CD8-positive, alpha-beta memory T cell (primary cell): ENCODE measurements around the gene HSPA5. TPM values are rescaled to one million over a fixed set of nuclear protein-coding genes. Genes with fewer than 3 reads are reported as not detected.
"Not testable (repeated sequence)": the region's sequence is repeated elsewhere in the genome, so short reads cannot be mapped to it uniquely, and the experiment has no call there.

Experiments used
- CTCF ChIA-PET: fragments of 350-600 bp; sonication (Branson Sonifier 250); formaldehyde crosslinking; loops from one replicate; lab custom pipeline; 2021; ENCODE audit warnings: antibody characterized with exemption; lab: Charles Lee
- POLR2A ChIA-PET: fragments of 350-600 bp; sonication (Branson Sonifier 250); formaldehyde crosslinking; loops from one replicate; lab custom pipeline; 2021; ENCODE audit warnings: antibody characterized with exemption; lab: Charles Lee
- DNase-seq, 5 donors: peaks; one replicate each; pipeline versions ENCODE4 v3.0.0 to v3.0.0-alpha.2; 2020 to 2022; ENCODE audit warnings: mixed read lengths in 1 of 5
- H3K27ac ChIP-seq: one replicate; pipeline ENCODE4 v1.7.0; 2013; ENCODE audit warnings: low read depth, mild to moderate bottlenecking, low read length, moderate library complexity
- H3K27me3 ChIP-seq: 2 replicates; pipeline ENCODE4 v1.7.0; 2013; ENCODE audit warnings: low read length, mild to moderate bottlenecking; ENCODE audit not compliant: insufficient read depth, poor library complexity, severe bottlenecking
- H3K36me3 ChIP-seq: 2 replicates; pipeline ENCODE4 v1.7.0; 2013; ENCODE audit warnings: mild to moderate bottlenecking, low read length, moderate library complexity; ENCODE audit not compliant: insufficient read depth
- H3K4me1 ChIP-seq: 2 replicates; pipeline ENCODE4 v1.7.0; 2013; ENCODE audit warnings: mild to moderate bottlenecking, low read length, moderate library complexity; ENCODE audit not compliant: insufficient read depth
- H3K4me3 ChIP-seq: 2 replicates; pipeline ENCODE4 v1.7.0; 2013; ENCODE audit warnings: mild to moderate bottlenecking, low read length
- H3K9me3 ChIP-seq: 2 replicates; pipeline ENCODE4 v1.7.0; 2013; ENCODE audit warnings: mild to moderate bottlenecking, low read length
- H3K27ac Mint-ChIP-seq, 8 donors: one replicate each; pipeline ENCODE4 v1.8.0; 2020 to 2021; ENCODE audit warnings: mixed read lengths in 8 of 8, mild to moderate bottlenecking in 6 of 8, inconsistent platforms in 3 of 8, moderate library complexity in 3 of 8
- H3K27me3 Mint-ChIP-seq, 2 donors: one replicate each; pipeline ENCODE4 v1.8.0; 2020 to 2021; ENCODE audit warnings: mixed read lengths in 2 of 2, mild to moderate bottlenecking in 1 of 2, moderate library complexity in 1 of 2
- H3K36me3 Mint-ChIP-seq, 3 donors: one replicate each; pipeline ENCODE4 v1.8.0; 2020 to 2021; ENCODE audit warnings: mixed read lengths in 3 of 3, inconsistent platforms in 1 of 3, mild to moderate bottlenecking in 1 of 3
- H3K4me1 Mint-ChIP-seq, 3 donors: one replicate each; pipeline ENCODE4 v1.8.0; 2020 to 2021; ENCODE audit warnings: mixed read lengths in 3 of 3, inconsistent platforms in 1 of 3, mild to moderate bottlenecking in 1 of 3
- H3K4me3 Mint-ChIP-seq, 7 donors: one replicate each; pipeline ENCODE4 v1.8.0; 2020 to 2021; ENCODE audit warnings: mixed read lengths in 7 of 7, mild to moderate bottlenecking in 6 of 7, moderate library complexity in 4 of 7, inconsistent platforms in 2 of 7
- H3K9me3 Mint-ChIP-seq, 5 donors: one replicate each; pipeline ENCODE4 v1.8.0; 2020 to 2022; ENCODE audit warnings: mixed read lengths in 5 of 5, mild to moderate bottlenecking in 3 of 5, moderate library complexity in 2 of 5, inconsistent platforms in 1 of 5
- polyA plus RNA-seq: library from polyadenylated mRNA; unstranded; fragments of 300-500 nt; fragmentation: Illumina TruSeq; gene quantifications from one replicate; pipeline ENCODE4 v1.2.3, GENCODE V29; 2021
- total RNA-seq, 2 experiments: library from RNA; stranded (reverse); gene quantifications; one replicate each; pipeline ENCODE4 v1.2.3, GENCODE V29; 2021

Gene HSPA5
- total and polyA plus RNA-seq, 3 experiments from 2014 or later: 229 to 251 (median 237) TPM

- peaks cover 49% of the 10 kb centered on the region for H3K36me3 ChIP-seq
- peak overlapping the region in 3 of 8 donors; percentile 14 to 72 (median 36) for H3K27ac Mint-ChIP-seq
- peaks cover 18 to 83% (median 35%) of the 10 kb centered on the region in 3 donors for H3K36me3 Mint-ChIP-seq
- H3K4me3 ChIP-seq, H3K27ac ChIP-seq, H3K27me3 ChIP-seq, H3K9me3 Mint-ChIP-seq, H3K4me3 Mint-ChIP-seq, H3K27me3 Mint-ChIP-seq, DNase-seq, H3K9me3 ChIP-seq, CTCF ChIA-PET: not testable (repeated sequence)
- POLR2A ChIA-PET: interaction anchor here (0.6 kb wide), 1 partner anchor 15 kb away, joined by 4 read pairs; no protein-coding TSS in a partner anchor
- peaks cover 39% of the 10 kb centered on the region for H3K4me1 ChIP-seq
- peaks cover 39 to 46% (median 40%) of the 10 kb centered on the region in 3 donors for H3K4me1 Mint-ChIP-seq
Observed at GRCh38 chr9:125234099-125234498, 7.0 kb downstream of the HSPA5 start.

- Mint-ChIP-seq H3K4me1 (peaks cover 35 to 41% (median 36%) of the 10 kb centered on the region in 3 donors), H3K27ac (peak overlapping the region in 5 of 8 donors; percentile 10 to 72 (median 36)), H3K36me3 (peaks cover 14 to 78% (median 31%) of the 10 kb centered on the region in 3 donors), H3K9me3 (no peaks in the 10 kb centered on the region), H3K27me3 (no peaks in the 10 kb centered on the region), H3K4me3 (no peak overlapping the region)
- POLR2A ChIA-PET: interaction anchor here (0.6 kb wide), 1 partner anchor 15 kb away, joined by 4 read pairs; no protein-coding TSS in a partner anchor
- no peaks in the 10 kb centered on the region for H3K27me3 ChIP-seq
- peaks cover 35% of the 10 kb centered on the region for H3K4me1 ChIP-seq
- DNase-seq: no peak
- H3K27ac ChIP-seq: no peak overlapping the region
- CTCF ChIA-PET: no interaction called here
- H3K4me3 ChIP-seq: no peak overlapping the region
- peaks cover 45% of the 10 kb centered on the region for H3K36me3 ChIP-seq
- H3K9me3 ChIP-seq: no peaks in the 10 kb centered on the region
Observed at GRCh38 chr9:125233678-125234077, 7.5 kb downstream of the HSPA5 start.

GRCh38 chr9:125227761-125228160, 13.4 kb downstream of the HSPA5 start:
- no peak overlapping the region for H3K4me3 Mint-ChIP-seq
- no peaks in the 10 kb centered on the region for H3K27me3 Mint-ChIP-seq
- no peaks in the 10 kb centered on the region for H3K4me1 Mint-ChIP-seq
- no peaks in the 10 kb centered on the region for H3K4me1 ChIP-seq
- H3K27me3 ChIP-seq: no peaks in the 10 kb centered on the region
- H3K27ac Mint-ChIP-seq: no peak overlapping the region
- no peak overlapping the region for H3K27ac ChIP-seq
- H3K9me3 ChIP-seq: no peaks in the 10 kb centered on the region
- H3K9me3 Mint-ChIP-seq: no peaks in the 10 kb centered on the region
- no peak for DNase-seq
- H3K36me3 ChIP-seq: no peaks in the 10 kb centered on the region
- H3K36me3 Mint-ChIP-seq: peaks cover 0 to 43% (median 8%) of the 10 kb centered on the region in 3 donors
- ChIA-PET CTCF (interaction anchor here (1.8 kb wide), 1 partner anchor 14 kb away, joined by 5 read pairs; the partner anchor contains the start of gene HSPA5), POLR2A (interaction anchor here (0.7 kb wide), 1 partner anchor 15 kb away, joined by 5 read pairs; no protein-coding TSS in a partner anchor)
- H3K4me3 ChIP-seq: no peak overlapping the region

- H3K4me1 Mint-ChIP-seq, H3K27ac ChIP-seq, POLR2A ChIA-PET, H3K27me3 Mint-ChIP-seq, H3K4me3 ChIP-seq, DNase-seq, H3K27ac Mint-ChIP-seq, CTCF ChIA-PET, H3K36me3 ChIP-seq, H3K9me3 Mint-ChIP-seq, H3K27me3 ChIP-seq, H3K4me1 ChIP-seq, H3K9me3 ChIP-seq, H3K4me3 Mint-ChIP-seq: not testable (repeated sequence)
- peaks cover 0 to 36% (median 8%) of the 10 kb centered on the region in 3 donors for H3K36me3 Mint-ChIP-seq
Observed at GRCh38 chr9:125224858-125225257, 16.3 kb downstream of the HSPA5 start.

- no peaks in the 10 kb centered on the region for H3K36me3 ChIP-seq
- no peak overlapping the region for H3K27ac ChIP-seq
- CTCF ChIA-PET: no interaction called here
- no peak overlapping the region for H3K4me3 ChIP-seq
- H3K4me1 ChIP-seq: no peaks in the 10 kb centered on the region
- Mint-ChIP-seq H3K27me3 (peaks cover 0 to 2% of the 10 kb centered on the region in 2 donors), H3K9me3 (no peaks in the 10 kb centered on the region), H3K4me3 (no peak overlapping the region), H3K4me1 (peaks cover 0 to 2% (median 0%) of the 10 kb centered on the region in 3 donors), H3K27ac (peak overlapping the region in 1 of 8 donors; percentile 26), H3K36me3 (peaks cover 0 to 51% (median 19%) of the 10 kb centered on the region in 3 donors)
- DNase-seq: no peak
- no peaks in the 10 kb centered on the region for H3K9me3 ChIP-seq
- H3K27me3 ChIP-seq: no peaks in the 10 kb centered on the region
- POLR2A ChIA-PET: no interaction called here
Observed at GRCh38 chr9:125218621-125219020, 22.5 kb downstream of the HSPA5 start.

- POLR2A ChIA-PET: no interaction called here
- H3K4me1 ChIP-seq: no peaks in the 10 kb centered on the region
- CTCF ChIA-PET: no interaction called here
Observed at GRCh38 chr9:125214186-125214585, 27.0 kb downstream of the HSPA5 start.

GRCh38 chr9:125204477-125204876, 36.7 kb downstream of the HSPA5 start:
- peak overlapping the region in 1 of 7 donors; percentile 78 for H3K4me3 Mint-ChIP-seq
- peaks cover 4 to 53% (median 17%) of the 10 kb centered on the region in 3 donors for H3K36me3 Mint-ChIP-seq
- POLR2A ChIA-PET: no interaction called here
- H3K4me1 ChIP-seq: peaks cover 12% of the 10 kb centered on the region
- CTCF ChIA-PET: no interaction called here
- peaks cover 19 to 23% (median 20%) of the 10 kb centered on the region in 3 donors for H3K4me1 Mint-ChIP-seq
- H3K27me3 ChIP-seq: no peaks in the 10 kb centered on the region
- H3K36me3 ChIP-seq: peaks cover 16% of the 10 kb centered on the region
- H3K9me3 Mint-ChIP-seq: no peaks in the 10 kb centered on the region
- no peak overlapping the region for H3K27ac ChIP-seq
- DNase-seq: no peak
- H3K4me3 ChIP-seq: no peak overlapping the region
- H3K27me3 Mint-ChIP-seq: no peaks in the 10 kb centered on the region
- H3K27ac Mint-ChIP-seq: peak overlapping the region in 1 of 8 donors; percentile 60
- no peaks in the 10 kb centered on the region for H3K9me3 ChIP-seq

More at GRCh38 chr9:125214186-125214585, 27.0 kb downstream of the HSPA5 start:
- peaks cover 0 to 2% of the 10 kb centered on the region in 2 donors for H3K27me3 Mint-ChIP-seq
- no peak overlapping the region for H3K4me3 ChIP-seq
- H3K27ac ChIP-seq: no peak overlapping the region
- no peaks in the 10 kb centered on the region for H3K9me3 ChIP-seq
- H3K27ac Mint-ChIP-seq: peak overlapping the region in 1 of 8 donors; percentile 5
- peaks cover 5 to 59% (median 28%) of the 10 kb centered on the region in 3 donors for H3K36me3 Mint-ChIP-seq
- no peaks in the 10 kb centered on the region for H3K9me3 Mint-ChIP-seq
- H3K27me3 ChIP-seq: no peaks in the 10 kb centered on the region
- peaks cover 5% of the 10 kb centered on the region for H3K36me3 ChIP-seq
- H3K4me1 Mint-ChIP-seq: peaks cover 0 to 2% (median 0%) of the 10 kb centered on the region in 3 donors
- no peak for DNase-seq
- no peak overlapping the region for H3K4me3 Mint-ChIP-seq

- H3K9me3 Mint-ChIP-seq: no peaks in the 10 kb centered on the region
- Histone ChIP-seq H3K36me3 (peaks cover 16% of the 10 kb centered on the region), H3K27ac (no peak overlapping the region), H3K4me1 (peaks cover 18% of the 10 kb centered on the region), H3K4me3 (no peak overlapping the region), H3K27me3 (no peaks in the 10 kb centered on the region), H3K9me3 (no peaks in the 10 kb centered on the region)
- ChIA-PET CTCF (interaction anchor here (0.9 kb wide), 1 partner anchor 40 kb away, joined by 3 read pairs; no protein-coding TSS in a partner anchor), POLR2A (interaction anchor here (0.7 to 4.9 kb wide), 2 partner anchors 38 to 233 kb away, joined by 5 to 29 read pairs; partner anchors contain the start of gene HSPA5)
- peaks cover 0 to 45% (median 14%) of the 10 kb centered on the region in 3 donors for H3K36me3 Mint-ChIP-seq
- H3K4me3 Mint-ChIP-seq: peak overlapping the region in 1 of 7 donors; percentile 22
- peaks cover 25% of the 10 kb centered on the region in 3 donors for H3K4me1 Mint-ChIP-seq
- no peak for DNase-seq
- H3K27me3 Mint-ChIP-seq: no peaks in the 10 kb centered on the region
- peak overlapping the region in 2 of 8 donors; percentile 18 to 73 for H3K27ac Mint-ChIP-seq
Observed at GRCh38 chr9:125202846-125203618, 38.1 kb downstream of the HSPA5 start.
